ENCODE results near the gene HECW1.

HECW1 gene

DNA sequence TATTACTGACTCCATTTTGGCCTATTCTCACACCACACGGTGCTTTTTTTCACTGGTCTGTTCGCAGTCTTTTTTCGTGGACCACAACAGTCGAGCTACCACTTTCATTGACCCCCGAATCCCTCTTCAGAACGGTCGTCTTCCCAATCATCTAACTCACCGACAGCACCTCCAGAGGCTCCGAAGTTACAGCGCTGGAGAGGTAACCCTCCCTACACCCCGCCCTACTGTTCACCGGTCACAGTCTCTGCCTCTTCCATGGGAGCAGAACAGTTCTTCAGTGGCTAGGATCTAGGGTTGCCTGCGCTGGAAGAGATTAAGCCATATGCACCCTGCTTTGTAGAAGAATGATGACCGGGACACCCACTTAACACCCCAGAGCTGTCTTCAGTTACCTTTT, 367.1 kb downstream of the HECW1 start:
- no peaks in the 10 kb centered on the region for H3K9me2 ChIP-seq (replicated peaks; ENCODE audit: low read depth, low read length)
- no peak overlapping the region for H2AFZ ChIP-seq (ENCODE audit: low read length)
- H3K9me3 ChIP-seq (ENCODE audit: insufficient read depth, low read depth, low read length) = no peaks in the 10 kb centered on the region
- H3F3A ChIP-seq (ENCODE audit: low read depth) = no peaks in the 10 kb centered on the region
- H3K27me3 ChIP-seq (ENCODE audit: insufficient read depth, low read length, poor library complexity, severe bottlenecking) = no peaks in the 10 kb centered on the region
- H3K79me2 ChIP-seq (ENCODE audit: insufficient read depth, low read length) = no peaks in the 10 kb centered on the region
- H3K4me3 ChIP-seq (ENCODE audit: low read length, poor library complexity, severe bottlenecking) = no peak overlapping the region
- no peaks in the 10 kb centered on the region for H3K4me1 ChIP-seq (ENCODE audit: insufficient read depth, low read length, poor library complexity, severe bottlenecking)
- no peaks in the 10 kb centered on the region for H4K20me1 ChIP-seq (ENCODE audit: insufficient read depth, low read length, poor library complexity, severe bottlenecking)
- TF ChIP-seq, protein P1, sequence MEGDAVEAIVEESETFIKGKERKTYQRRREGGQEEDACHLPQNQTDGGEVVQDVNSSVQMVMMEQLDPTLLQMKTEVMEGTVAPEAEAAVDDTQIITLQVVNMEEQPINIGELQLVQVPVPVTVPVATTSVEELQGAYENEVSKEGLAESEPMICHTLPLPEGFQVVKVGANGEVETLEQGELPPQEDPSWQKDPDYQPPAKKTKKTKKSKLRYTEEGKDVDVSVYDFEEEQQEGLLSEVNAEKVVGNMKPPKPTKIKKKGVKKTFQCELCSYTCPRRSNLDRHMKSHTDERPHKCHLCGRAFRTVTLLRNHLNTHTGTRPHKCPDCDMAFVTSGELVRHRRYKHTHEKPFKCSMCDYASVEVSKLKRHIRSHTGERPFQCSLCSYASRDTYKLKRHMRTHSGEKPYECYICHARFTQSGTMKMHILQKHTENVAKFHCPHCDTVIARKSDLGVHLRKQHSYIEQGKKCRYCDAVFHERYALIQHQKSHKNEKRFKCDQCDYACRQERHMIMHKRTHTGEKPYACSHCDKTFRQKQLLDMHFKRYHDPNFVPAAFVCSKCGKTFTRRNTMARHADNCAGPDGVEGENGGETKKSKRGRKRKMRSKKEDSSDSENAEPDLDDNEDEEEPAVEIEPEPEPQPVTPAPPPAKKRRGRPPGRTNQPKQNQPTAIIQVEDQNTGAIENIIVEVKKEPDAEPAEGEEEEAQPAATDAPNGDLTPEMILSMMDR (conservative IDR thresholded peaks at IDR 0.05; ENCODE audit: low read length) = no peak
- no peak for TF ChIP-seq EZH2phosphoT487 (IDR thresholded peaks at IDR 0.05; ENCODE audit: borderline replicate concordance)
- H3K9ac ChIP-seq (ENCODE audit: low read depth, low read length, poor library complexity, severe bottlenecking) = no peak overlapping the region
- H3K36me3 ChIP-seq (ENCODE audit: insufficient read depth, low read length) = no peaks in the 10 kb centered on the region
- H3K4me2 ChIP-seq (ENCODE audit: low read depth, low read length, poor library complexity, severe bottlenecking) = no peak overlapping the region

DNA sequence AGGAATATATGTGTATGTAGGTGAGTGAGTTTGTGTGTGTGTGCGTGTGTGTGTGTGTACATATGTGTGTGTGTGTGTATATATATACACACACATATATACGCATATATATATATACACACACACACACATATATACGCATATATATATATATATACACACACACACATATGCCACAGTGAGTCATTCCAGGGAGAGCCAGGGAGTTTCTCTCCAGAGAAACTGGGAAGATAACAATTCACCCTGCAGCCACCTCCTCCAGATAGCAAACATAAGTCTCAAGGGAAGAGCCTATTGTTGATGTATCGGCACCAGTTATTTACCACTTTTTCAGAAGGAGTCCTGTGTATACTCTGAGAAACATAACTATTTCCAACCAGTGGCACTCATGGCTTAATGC, 368.1 kb downstream of the HECW1 start:
- Histone ChIP-seq H2AFZ (ENCODE audit: low read length) (no peak overlapping the region), H3K79me2 (ENCODE audit: insufficient read depth, low read length) (no peaks in the 10 kb centered on the region), H3K4me1 (ENCODE audit: insufficient read depth, low read length, poor library complexity, severe bottlenecking) (no peaks in the 10 kb centered on the region), H3F3A (ENCODE audit: low read depth) (no peaks in the 10 kb centered on the region), H3K9me3 (ENCODE audit: insufficient read depth, low read depth, low read length) (no peaks in the 10 kb centered on the region), H3K27me3 (ENCODE audit: insufficient read depth, low read length, poor library complexity, severe bottlenecking) (no peaks in the 10 kb centered on the region), H3K9ac (ENCODE audit: low read depth, low read length, poor library complexity, severe bottlenecking) (no peak overlapping the region), H4K20me1 (ENCODE audit: insufficient read depth, low read length, poor library complexity, severe bottlenecking) (no peaks in the 10 kb centered on the region), H3K9me2 (replicated peaks; ENCODE audit: low read depth, low read length) (no peaks in the 10 kb centered on the region), H3K36me3 (ENCODE audit: insufficient read depth, low read length) (no peaks in the 10 kb centered on the region), H3K4me3 (ENCODE audit: low read length, poor library complexity, severe bottlenecking) (no peak overlapping the region), H3K4me2 (ENCODE audit: low read depth, low read length, poor library complexity, severe bottlenecking) (no peak overlapping the region)
- TF ChIP-seq, protein P1 (conservative IDR thresholded peaks at IDR 0.05; ENCODE audit: low read length) = no peak
- TF ChIP-seq EZH2phosphoT487 (IDR thresholded peaks at IDR 0.05; ENCODE audit: borderline replicate concordance) = no peak

DNA sequence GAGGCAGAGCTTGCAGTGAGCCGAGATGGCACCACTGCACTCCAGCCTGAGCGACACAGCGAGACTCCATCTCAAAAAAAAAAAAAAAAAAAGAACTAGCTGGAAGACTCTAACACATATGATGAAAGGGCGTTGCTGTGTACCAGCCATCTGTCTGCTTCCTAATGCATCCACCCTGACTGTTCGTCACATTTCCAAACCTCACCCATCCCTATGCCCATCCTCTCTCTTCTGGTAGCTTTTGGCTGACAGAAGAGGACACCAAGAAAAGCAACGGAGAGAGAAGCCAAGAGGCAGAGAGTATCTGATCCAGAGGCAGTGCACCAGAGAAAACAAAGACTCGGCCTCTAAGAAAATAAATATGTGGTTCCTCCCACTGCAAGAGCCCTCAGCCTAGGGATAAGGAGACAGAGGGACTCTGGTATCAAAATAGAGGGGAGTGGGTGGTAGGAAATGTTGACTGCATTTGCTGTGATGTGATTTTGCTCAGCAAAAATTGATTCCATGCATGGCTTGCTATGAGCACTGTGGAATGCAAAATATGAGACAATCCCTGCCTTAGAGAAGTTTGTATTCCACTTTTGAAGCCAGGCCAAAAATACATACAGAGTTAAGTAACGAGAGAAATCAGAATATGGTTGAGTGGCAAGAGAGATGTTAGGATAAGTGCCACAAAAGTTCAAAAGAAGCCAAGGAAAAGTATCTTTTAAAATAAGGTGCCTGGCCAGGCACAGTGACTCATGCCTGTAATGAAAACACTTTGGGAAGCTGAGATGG, 369.6 kb downstream of the HECW1 start:
- H3K36me3 ChIP-seq (ENCODE audit: insufficient read depth, low read length) = no peaks in the 10 kb centered on the region
- no peaks in the 10 kb centered on the region for H3K27me3 ChIP-seq (ENCODE audit: insufficient read depth, low read length, poor library complexity, severe bottlenecking)
- no peaks in the 10 kb centered on the region for H3K9me2 ChIP-seq (replicated peaks; ENCODE audit: low read depth, low read length)
- TF ChIP-seq, protein P1 (conservative IDR thresholded peaks at IDR 0.05; ENCODE audit: low read length) = no peak
- no peak for TF ChIP-seq EZH2phosphoT487 (IDR thresholded peaks at IDR 0.05; ENCODE audit: borderline replicate concordance)
- no peaks in the 10 kb centered on the region for H3K79me2 ChIP-seq (ENCODE audit: insufficient read depth, low read length)
- H3K4me3 ChIP-seq (ENCODE audit: low read length, poor library complexity, severe bottlenecking) = no peak overlapping the region
- no peaks in the 10 kb centered on the region for H3K9me3 ChIP-seq (ENCODE audit: insufficient read depth, low read depth, low read length)
- H3F3A ChIP-seq (ENCODE audit: low read depth) = no peaks in the 10 kb centered on the region
- H3K9ac ChIP-seq (ENCODE audit: low read depth, low read length, poor library complexity, severe bottlenecking) = no peak overlapping the region
- no peak overlapping the region for H2AFZ ChIP-seq (ENCODE audit: low read length)
- no peaks in the 10 kb centered on the region for H3K4me1 ChIP-seq (ENCODE audit: insufficient read depth, low read length, poor library complexity, severe bottlenecking)
- H3K4me2 ChIP-seq (ENCODE audit: low read depth, low read length, poor library complexity, severe bottlenecking) = no peak overlapping the region
- no peaks in the 10 kb centered on the region for H4K20me1 ChIP-seq (ENCODE audit: insufficient read depth, low read length, poor library complexity, severe bottlenecking)
